SK-MEL-5 (cell line): ENCODE measurements around the gene TMEM138. TPM values are rescaled to one million over a fixed set of nuclear protein-coding genes. Genes with fewer than 3 reads are reported as not detected.
A peak's percentile ranks its signal among the peaks of the same experiment; 100 is the strongest.
"Not testable (repeated sequence)": the region's sequence is repeated elsewhere in the genome, so short reads cannot be mapped to it uniquely, and the experiment has no call there.

Experiments used
- DNase-seq: peaks from one replicate; pipeline ENCODE4 v3.0.0-alpha.2; 2016; ENCODE audit warnings: low read depth, low spot score
- in situ Hi-C: cut with HindIII; loops from 2 replicates; pipeline ENCODE4 v1.10.0; 2016; ENCODE audit warnings: low sequenced_read_pairs, high pct_unique_total_duplicates, low pct_unique_long_range_greater_than_20kb
- total RNA-seq: library from RNA; depleted of rRNA; stranded (reverse); fragments of >200 nt; shearing (Covaris generic); gene quantifications from 2 replicates; pipeline ENCODE4 v1.2.3, GENCODE V29; 2014

The TMEM138 gene
- total RNA-seq, 1 experiment from 2014 or later, result 37.2 TPM

DNA sequence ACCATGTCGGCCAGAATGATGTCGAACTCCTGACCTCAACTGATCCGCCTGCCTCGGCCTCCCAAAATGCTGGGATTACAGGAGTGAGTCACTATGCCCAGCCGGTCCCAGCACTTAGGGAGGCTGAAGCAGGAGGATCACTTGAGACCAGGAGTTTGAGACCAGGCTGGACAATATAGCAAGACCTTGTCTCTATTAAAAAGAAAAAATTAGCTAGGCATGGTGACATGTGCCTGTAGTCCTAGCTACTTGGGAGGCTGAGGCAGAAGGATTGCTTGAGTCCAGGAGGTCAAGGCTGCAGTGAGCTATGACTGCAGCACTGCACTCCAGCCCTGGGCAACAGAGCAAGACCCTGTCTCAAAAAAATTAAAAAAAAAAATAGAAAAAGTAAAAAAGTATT lies 21.7 kb downstream of the TMEM138 start:
- DNase-seq, in situ Hi-C loops: not testable (repeated sequence)

DNA sequence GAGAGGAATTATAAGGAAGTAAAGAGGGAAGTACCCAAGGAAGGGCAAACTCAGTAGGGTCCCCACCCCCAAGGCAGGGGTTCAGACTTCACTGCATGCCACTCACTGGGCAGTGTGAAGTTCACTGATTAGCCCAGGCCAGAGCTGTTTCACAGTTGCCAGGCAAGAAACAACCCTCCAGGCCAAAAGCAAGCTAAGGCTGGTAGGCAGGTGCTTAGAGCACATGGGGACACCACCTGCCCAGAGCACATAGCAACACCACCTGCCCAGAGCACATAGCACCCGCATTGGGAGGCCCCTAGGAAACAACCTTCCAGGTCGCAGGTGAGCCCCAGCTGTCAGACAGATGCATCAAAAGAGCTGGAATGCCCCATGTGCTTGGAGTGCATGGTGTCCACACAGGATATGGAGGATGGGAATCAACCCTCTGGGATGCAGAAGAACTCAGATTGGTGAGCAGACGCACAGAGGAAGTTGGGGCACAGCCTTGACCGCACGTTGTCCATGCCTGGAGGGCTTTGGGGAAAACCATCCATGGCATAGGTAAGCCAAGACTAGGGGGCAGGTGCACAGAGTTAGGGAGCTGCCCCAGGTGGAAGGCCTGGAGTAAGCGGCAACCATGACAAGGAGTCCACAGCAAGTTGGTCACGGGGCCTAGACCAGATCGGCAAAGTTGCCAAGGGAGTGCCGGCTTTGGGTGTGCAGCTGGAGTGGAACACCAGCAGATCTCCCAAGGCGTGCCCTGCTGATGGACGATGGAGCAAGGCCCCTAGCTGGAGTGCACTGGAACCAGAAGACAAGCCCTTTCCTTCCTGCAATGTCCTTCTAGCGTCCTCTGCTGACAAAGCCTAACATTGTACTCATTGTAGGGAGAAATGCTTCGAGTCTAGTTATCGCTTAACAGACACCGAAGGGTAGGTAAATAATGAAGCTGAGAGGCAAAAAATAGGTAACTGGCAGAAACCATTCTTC lies 22.4 kb downstream of the TMEM138 start:
- DNase-seq, result peak; percentile 67
- in situ Hi-C loops, result no loop called here

DNA sequence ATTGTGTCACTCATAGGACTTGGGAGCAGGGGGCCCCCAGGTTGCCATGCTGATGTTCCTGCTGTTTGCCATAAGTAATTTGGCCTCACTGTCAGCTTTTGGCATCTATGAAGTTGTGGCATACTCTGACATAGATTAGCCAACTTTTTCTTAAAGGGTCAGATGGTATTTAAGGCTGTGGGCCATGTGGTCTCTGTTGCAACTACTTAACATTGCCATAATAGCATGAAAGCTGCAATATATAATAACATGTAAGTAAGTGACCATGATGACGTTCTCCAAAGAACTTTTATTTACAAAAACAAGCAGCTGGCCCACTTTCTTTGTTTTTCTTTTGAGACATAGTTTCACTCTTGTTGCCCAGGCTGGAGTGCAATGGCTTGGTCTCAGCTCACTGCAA lies 28.0 kb downstream of the TMEM138 start:
- in situ Hi-C loops, result no loop called here
- DNase-seq, result no peak

DNA sequence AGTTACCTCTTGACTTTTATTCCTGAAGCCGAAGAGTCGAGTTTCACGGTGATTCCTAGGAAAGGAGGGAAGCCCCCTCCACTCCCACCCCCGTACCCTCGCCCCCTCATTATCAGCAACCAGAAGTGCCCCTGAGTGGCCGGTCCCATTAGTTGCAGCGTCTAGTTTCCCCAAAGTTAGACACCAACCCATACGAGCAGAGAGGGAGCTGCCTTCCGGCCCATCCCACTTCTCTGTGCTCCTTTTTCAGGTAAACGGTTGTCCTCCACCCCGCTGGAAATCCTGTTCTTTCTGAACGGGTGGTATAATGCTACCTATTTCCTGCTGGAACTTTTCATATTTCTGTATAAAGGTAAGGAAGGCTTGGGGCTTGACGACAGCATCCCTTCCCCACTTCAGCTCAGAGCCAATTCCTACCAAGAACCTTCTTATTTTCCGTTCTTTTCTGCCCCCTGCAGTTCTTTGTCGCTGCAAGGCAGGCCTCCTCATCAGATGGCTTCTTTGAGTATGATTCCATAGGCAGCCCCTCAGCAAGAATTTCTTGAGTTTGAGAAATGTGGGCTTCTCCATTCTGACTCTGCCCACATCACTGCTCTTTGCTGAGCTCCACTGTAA lies 30.9 kb downstream of the TMEM138 start:
- in situ Hi-C loops, result no loop called here
- no peak for DNase-seq

DNA sequence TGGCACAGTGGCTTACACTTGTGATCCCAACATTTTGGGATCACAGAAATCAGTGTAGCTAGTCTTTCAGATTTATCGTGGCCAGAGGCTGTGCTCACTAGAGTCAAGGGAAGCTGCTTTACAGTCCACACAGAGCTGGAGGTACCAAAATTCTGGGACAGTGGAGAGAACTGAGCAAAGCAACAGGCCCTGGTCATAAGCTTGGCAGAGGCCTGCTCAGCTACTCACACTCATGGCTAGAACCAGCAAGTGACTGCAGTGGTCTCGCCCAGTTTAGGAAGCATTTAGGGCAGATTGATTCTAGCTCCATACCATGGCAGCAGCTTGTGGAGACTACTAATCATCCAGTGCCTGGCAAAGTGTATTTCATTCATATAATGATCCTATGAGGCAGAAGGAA lies 39.0 kb downstream of the TMEM138 start:
- in situ Hi-C loops, result no loop called here
- DNase-seq, result no peak

DNA sequence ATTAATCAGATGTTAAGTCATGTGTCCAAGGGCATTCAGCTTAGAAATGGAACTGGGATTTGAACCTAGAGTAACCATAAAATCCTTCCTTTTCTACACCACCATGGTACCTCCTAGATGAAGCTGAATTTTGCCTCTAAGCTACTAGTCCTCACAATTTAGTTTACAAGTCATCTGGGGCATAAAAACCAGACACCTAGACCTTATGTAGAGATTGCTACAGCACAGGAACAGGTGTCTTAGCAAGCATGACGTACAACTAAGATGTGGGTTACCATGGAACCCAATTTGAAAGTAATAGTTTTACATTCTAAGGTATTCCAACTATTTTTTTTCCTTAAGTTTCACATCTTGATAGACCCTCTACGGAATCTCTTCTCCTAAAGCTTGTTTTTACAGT lies 39.4 kb downstream of the TMEM138 start:
- DNase-seq, result no peak
- in situ Hi-C loops, result no loop called here

DNA sequence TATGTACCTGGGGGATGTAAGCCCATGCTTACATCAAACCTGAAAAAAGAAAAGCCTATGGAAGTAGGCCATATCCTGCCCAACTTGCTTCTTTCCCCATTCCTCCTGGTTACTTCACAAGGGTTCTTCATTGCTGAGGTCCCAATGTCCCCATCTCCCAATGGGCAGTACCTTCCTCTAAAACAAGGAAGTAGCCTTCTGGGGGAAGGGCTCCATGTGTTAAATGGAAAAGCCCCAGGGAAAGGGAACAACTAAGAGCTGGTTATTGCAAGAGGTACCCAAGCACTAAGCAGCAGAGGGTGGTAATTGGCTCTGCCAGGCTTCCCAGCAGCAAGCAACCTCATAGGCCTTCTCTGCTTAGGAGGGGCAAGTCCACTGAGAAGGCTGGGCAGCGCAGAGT lies 41.5 kb downstream of the TMEM138 start:
- DNase-seq, result no peak
- in situ Hi-C loops, result no loop called here

DNA sequence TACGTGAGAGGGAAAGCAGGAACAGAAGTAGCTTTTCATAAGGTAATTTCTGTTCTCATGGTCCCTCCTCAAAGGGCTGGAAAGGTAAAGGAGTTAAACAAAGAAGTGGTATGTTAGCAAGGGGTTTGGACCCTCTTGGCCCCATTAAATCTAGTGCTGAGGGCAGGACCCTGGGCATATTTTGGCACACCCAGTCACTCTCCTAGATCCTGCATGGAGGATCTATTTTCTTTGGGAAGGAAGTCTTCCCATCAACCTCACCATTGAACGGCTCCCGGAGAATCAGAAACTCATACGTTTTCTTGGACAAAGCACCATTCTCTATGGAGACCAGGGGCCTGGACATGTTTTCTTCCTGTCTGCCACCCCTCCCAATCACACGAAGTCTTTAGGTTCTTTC lies 41.9 kb downstream of the TMEM138 start:
- DNase-seq, result no peak
- in situ Hi-C loops, result no loop called here

DNA sequence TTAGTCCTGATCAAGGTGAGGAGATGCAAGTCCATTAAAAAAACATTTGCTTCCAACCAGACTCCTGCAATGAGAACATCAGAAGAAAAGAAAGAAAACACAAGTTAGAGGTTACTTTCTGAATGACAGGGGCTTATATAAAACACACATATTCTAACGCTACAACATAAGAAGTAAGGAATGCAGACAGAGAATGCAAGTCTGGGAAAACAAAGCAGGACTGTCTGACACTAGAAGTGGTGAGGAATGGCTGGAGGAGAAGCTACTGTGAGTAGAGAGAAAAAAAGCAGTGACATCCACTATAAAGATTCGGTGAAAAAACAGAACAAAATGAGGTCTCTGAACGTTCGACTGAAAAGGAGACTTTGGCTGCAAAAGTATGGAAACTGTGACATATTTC lies 42.5 kb downstream of the TMEM138 start:
- no peak for DNase-seq
- in situ Hi-C loops, result no loop called here

DNA sequence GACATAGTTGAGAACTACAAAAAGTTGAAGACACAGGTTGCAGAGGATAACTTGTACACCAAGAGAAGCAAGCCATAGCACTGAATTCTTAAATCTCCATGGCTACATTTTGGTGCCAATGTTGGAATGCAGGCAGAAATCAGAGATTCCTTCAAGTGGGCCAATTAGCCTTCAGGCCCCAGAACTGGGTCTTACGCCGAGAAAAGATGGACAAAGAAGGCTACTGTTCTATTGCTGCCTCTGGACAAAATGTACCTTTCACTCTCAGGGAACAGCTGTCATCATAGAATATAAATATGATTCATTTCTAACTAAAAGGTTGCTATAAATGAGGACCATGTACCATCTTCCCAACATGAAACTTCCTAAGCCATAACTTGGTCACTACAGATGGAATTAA lies 43.9 kb downstream of the TMEM138 start:
- in situ Hi-C loops, result no loop called here
- peak; percentile 22 for DNase-seq

DNA sequence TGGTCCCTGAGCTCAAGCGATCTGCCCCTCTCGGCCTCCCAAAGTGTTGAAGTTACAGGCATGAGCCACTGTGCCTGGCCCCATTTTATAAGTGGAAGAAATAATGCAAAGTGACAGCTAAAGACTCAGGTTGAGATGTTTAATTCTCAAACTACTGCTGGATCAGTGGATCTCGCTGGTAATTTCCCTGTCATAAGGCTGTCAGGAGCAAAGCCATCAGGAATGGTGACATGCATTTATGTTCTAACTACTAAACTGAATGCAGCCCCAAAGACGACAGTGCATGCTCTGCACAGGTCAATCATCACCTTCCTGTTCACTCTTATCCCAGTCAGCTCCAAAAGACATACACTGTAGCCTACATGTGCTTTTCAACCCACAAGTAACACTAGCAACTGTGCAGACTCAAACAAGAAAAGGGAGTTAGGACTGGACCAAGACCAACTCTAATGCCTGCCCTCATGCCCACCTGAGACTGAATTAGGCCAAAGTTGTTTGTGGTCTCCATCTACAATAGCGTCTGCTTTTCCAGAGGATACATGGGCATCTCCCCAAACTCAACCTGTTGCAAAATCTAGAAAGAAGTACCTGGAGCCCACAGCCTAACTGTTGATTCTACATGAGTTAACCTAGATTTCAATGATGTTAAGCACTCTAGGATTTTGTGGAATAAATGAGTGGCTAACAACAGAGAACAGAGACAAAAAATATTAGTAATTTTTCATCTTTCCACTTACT lies 45.0 kb downstream of the TMEM138 start:
- no peak for DNase-seq
- in situ Hi-C loops, result no loop called here

DNA sequence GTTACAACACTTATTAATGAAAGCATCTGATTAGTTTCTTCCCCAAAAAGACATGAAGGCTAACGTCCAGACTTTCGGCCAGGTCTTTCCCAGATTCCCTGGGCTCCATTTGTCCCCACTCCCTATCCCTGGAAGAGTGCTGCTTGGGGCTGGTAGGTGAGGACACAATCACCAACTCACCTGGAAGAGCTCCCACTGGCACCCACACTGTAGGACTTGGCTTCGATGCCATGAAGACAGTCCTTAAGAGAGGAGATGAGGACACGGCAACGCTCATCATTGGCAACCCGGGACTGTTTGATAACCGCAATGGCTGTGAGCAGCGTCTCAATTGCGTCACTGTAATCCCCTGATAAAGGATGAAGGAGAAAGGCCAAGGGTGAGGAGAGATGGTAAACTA lies 49.4 kb downstream of the TMEM138 start:
- in situ Hi-C loops, result no loop called here
- no peak for DNase-seq

DNA sequence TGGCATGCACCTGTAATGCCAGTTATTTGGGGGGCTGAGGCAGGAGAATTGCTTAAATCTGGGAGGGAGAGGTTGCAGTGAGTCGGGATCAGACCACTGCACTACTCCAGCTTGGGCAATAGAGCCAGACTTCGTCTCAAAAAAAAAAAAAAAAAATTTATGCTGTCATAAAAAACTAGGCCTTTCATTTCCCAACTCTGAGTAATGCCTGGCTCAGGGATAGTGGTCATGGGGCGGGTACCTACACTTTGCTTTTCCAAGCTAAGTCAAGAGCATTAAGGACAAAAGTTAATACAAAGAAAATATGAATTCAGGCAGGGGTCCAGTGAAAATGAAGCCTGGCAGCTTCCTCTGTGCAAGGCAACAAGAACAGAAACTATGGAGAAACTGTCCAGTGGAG lies 51.3 kb downstream of the TMEM138 start:
- in situ Hi-C loops, result no loop called here
- DNase-seq, result no peak

DNA sequence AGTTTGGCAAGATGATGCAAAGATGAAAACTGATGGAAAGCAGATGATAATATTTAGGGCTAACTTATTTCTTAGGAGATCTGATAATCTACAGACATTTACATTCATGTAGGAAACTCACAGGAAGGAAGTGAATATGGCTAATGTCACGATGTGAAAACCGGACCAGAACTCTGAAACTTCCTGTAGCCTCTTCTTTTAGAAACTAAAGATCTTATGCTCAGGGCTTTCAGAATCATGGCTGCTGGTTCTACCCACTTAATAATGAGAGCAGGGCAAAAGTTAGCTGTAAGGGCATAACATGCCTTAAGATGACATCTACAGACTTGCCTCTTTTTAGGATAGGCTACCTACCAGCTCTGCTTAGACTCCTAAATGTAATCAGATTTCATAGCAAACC lies 52.4 kb downstream of the TMEM138 start:
- in situ Hi-C loops, result no loop called here
- no peak for DNase-seq

DNA sequence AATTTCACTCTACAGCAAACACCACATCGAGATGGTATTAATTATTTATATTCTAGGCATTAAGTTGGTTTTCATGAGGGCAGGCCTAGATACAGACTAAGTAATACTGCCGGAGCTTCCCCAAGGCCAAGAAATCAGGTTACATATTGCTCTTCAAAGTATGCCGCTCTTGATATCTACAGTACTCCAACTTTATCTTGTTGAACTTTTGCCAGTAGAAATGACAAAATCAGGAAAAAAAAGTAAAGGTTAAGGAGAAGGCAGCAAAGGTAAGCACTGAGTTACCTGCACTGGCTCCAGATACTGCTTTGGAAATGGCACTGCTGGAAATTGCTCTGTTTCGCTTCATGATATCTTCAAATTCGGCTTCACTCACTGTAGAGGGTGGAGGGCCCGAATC lies 53.2 kb downstream of the TMEM138 start:
- in situ Hi-C loops, result no loop called here
- DNase-seq, result no peak

DNA sequence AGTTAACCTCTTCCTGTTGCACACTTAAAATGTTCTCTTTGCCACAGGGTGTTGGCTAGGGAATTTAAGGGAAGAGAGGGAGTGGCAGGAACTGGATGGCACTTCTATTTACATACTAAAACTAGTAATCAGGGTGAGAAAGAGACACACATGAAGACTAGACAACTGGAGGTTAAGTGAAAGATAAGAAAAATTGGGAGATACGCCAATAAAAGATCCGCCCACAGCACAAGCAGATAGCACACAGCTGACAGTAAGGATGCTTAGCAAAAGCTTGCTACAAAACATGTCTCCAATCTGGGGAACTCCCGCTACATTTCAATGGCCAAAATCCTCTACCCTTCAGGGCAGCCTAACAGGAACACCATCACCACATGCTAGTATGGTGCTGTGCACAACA lies 54.8 kb downstream of the TMEM138 start:
- DNase-seq, result no peak
- in situ Hi-C loops, result no loop called here

DNA sequence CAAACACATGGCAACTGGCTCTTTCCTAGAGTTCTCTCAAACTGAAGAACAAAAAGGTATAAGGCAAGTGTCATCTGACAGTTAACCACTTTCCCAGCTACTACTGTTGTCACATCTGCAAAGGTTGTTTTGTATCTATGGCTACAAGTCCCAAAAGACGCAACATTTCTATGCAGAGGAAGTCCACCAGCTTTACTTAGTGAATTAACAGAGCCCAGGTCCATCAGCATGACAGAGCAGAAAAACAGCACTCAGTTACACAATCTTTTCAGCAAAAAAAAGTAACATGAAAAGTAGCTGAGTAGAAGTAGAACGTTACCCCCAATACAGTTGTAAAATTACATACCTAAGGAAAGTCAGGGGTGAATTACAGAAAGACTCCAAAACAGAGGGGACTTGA lies 55.5 kb downstream of the TMEM138 start:
- in situ Hi-C loops, result no loop called here
- DNase-seq, result no peak

DNA sequence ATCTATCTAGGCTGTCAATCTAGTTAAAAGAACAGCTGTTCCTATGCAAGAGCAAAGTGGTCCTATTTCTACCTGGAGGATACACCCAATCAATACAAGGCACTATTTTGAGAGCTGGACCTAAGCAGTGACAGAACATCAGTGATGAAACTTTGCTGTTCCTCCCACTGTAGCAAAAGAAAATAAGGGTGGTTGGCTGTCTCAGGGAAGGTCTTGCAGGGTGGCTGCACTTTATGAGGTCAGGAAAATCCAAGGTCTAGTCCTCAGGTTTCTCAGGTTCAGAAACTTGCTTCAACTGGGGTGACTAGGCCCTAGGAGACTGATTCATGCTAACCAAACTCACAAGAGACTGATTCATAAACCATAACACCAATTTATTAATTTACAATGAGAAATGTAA lies 56.0 kb downstream of the TMEM138 start:
- no peak for DNase-seq
- in situ Hi-C loops, result no loop called here
